ENCODE measurements around the gene NEK10. TPM values are rescaled to one million over a fixed set of nuclear protein-coding genes. Genes with fewer than 3 reads are reported as not detected.

The NEK10 gene
- total RNA-seq, 1 donor from 2014 or later, result 3.3 TPM

DNA sequence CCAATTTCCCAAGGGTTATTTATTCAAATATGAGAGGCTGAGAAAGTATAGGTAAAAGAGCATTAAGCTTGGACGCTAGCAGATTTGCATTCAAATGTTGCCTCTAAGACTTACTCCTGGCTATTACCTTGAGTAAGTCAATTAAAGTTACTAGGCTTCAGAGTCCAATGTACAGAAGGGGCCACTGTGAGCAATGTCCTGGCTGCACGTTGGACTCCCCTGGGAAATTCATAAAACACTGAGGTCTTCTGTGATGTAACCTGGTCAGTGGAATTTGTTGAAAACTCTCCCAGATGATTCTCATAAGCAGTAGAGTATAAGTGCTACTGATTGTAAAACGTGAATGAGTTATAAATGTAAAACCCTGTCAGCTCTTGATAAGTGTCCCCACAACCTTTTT is 295.3 kb downstream of the NEK10 start:
- Mint-ChIP-seq H3K27me3 (no peaks in the 10 kb centered on the region), H3K36me3 (ENCODE audit: insufficient read depth) (no peaks in the 10 kb centered on the region), H3K4me1 (ENCODE audit: low read depth) (peaks cover 4% of the 10 kb centered on the region), H3K9me3 (ENCODE audit: low read depth) (no peaks in the 10 kb centered on the region), H3K27ac (no peak overlapping the region), H3K4me3 (ENCODE audit: low read depth) (no peak overlapping the region)
- no peak for DNase-seq (ENCODE audit: low spot score, unreplicated experiment)
- TF ChIP-seq, protein P1, sequence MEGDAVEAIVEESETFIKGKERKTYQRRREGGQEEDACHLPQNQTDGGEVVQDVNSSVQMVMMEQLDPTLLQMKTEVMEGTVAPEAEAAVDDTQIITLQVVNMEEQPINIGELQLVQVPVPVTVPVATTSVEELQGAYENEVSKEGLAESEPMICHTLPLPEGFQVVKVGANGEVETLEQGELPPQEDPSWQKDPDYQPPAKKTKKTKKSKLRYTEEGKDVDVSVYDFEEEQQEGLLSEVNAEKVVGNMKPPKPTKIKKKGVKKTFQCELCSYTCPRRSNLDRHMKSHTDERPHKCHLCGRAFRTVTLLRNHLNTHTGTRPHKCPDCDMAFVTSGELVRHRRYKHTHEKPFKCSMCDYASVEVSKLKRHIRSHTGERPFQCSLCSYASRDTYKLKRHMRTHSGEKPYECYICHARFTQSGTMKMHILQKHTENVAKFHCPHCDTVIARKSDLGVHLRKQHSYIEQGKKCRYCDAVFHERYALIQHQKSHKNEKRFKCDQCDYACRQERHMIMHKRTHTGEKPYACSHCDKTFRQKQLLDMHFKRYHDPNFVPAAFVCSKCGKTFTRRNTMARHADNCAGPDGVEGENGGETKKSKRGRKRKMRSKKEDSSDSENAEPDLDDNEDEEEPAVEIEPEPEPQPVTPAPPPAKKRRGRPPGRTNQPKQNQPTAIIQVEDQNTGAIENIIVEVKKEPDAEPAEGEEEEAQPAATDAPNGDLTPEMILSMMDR (IDR thresholded peaks at IDR 0.05; ENCODE audit: unreplicated experiment), result no peak

DNA sequence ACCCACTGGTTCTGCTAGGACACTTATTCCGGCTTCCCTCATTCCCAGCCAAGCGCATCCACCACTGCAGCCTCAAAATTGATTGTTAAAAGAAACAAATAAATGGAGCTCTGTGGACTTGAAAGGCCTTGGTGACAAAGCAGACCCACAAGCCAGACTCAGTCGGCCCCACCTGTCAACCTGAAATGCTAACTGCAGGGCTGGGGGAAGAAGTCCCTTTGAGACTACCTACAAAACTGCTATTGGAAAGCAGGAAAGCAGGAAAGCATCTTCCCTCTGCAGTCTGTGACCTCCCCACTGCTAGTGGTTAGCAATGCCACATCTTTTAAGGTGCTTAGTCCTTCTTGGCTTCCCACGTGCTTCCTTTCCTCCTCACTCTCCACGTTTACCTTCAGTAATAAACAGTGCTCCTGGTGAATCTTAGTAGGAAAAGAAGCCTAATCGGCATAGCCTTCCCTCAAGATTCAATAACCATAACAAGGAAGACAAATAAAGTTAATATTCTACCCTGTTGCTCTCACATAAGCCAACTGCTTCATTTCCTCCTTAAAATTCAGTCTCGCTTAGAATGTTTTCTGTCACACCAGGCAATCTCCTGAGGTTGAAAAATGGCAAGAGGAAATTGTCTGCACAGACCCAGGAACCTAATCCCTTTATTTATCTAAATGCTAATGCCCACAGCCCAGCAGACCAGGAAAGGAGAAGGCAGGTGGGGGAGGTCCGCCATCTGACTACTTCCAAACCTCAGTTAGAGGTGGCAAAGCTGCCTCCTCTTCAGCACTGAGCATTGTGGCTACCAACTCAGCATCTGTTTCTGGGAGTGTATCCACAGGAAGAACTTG is 296.2 kb downstream of the NEK10 start:
- TF ChIP-seq, protein P1 (IDR thresholded peaks at IDR 0.05; ENCODE audit: unreplicated experiment), result no peak
- H3K9me3 Mint-ChIP-seq (ENCODE audit: low read depth), result no peaks in the 10 kb centered on the region
- no peak overlapping the region for H3K27ac Mint-ChIP-seq
- H3K36me3 Mint-ChIP-seq (ENCODE audit: insufficient read depth), result no peaks in the 10 kb centered on the region
- no peak overlapping the region for H3K4me3 Mint-ChIP-seq (ENCODE audit: low read depth)
- no peaks in the 10 kb centered on the region for H3K27me3 Mint-ChIP-seq
- DNase-seq (ENCODE audit: low spot score, unreplicated experiment), result no peak
- peaks cover 4% of the 10 kb centered on the region for H3K4me1 Mint-ChIP-seq (ENCODE audit: low read depth)

DNA sequence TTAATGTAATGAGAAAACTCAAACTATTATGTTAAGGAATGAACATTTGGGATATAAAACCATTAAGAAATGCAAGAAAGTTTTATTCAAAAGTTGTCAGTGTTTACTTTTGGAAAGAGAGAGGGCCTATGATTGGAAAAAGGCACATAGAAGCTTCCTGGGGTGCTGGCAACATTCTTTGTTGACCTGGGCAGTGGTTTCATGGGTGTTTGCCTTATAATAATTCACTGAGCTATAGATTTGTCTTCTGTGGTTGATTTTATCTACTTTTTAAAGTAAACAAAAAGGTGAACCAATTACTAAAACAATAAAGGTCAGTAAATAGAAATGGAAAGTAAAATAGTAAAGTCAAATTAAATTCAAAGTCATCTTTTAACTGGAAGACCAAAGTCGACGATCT is 308.8 kb downstream of the NEK10 start:
- TF ChIP-seq, protein P1 (IDR thresholded peaks at IDR 0.05; ENCODE audit: unreplicated experiment), result no peak
- Mint-ChIP-seq H3K9me3 (ENCODE audit: low read depth) (peaks cover 18% of the 10 kb centered on the region), H3K36me3 (ENCODE audit: insufficient read depth) (no peaks in the 10 kb centered on the region), H3K4me1 (ENCODE audit: low read depth) (peaks cover 4% of the 10 kb centered on the region), H3K4me3 (ENCODE audit: low read depth) (no peak overlapping the region), H3K27me3 (peaks cover 4% of the 10 kb centered on the region), H3K27ac (no peak overlapping the region)
- no peak for DNase-seq (ENCODE audit: low spot score, unreplicated experiment)

Other genes with a start within 250 kb of the NEK10 start
- gene SLC4A7, start 115.0 kb upstream of the NEK10 start, total RNA-seq, result 67.0 and 69.7 TPM in 2 replicates

Data from progenitor cell of endocrine pancreas (in vitro differentiated cells).